22Rv1 (cell line): ENCODE measurements around the gene DMBT1.

ENCODE experiments used
- H3K27ac ChIP-seq: fragments of 450-650 bp; 2 replicates; pipeline ENCODE4 v1.5.1; 2017
- CTCF ChIP-seq: fragments of 450-650 bp; IDR thresholded peaks from 2 replicates; pipeline ENCODE4 v1.5.1; 2017; ENCODE audit warnings: mild to moderate bottlenecking
- ZFX ChIP-seq: fragments of 450-650 bp; IDR thresholded peaks from 2 replicates; pipeline ENCODE4 v1.6.1; 2017; ENCODE audit warnings: antibody characterized with exemption, borderline replicate concordance

The DMBT1 gene

GRCh38 chr10:122560279-122560804 lies at the start of gene DMBT1:
Gene DMBT1, plus strand, starts transcription at chr10:122560754. Its CDS starts 17 bp downstream, at chr10:122560771.
- TF ChIP-seq CTCF (no peak), ZFX (no peak)
- H3K27ac ChIP-seq = no peak within 1 kb of the TSS

- H3K27ac ChIP-seq = no peak overlapping the region
- no peak for TF ChIP-seq ZFX
- TF ChIP-seq CTCF = no peak
Observed at GRCh38 chr10:122513053-122513452, 47.5 kb upstream of the DMBT1 start.

GRCh38 chr10:122514045-122514840 lies 46.3 kb upstream of the DMBT1 start:
- H3K27ac ChIP-seq = no peak overlapping the region
- TF ChIP-seq CTCF (no peak), ZFX (no peak)

GRCh38 chr10:122515022-122515424 lies 45.5 kb upstream of the DMBT1 start:
- H3K27ac ChIP-seq = no peak overlapping the region
- TF ChIP-seq ZFX (no peak), CTCF (no peak)

GRCh38 chr10:122515588-122516231 lies 44.8 kb upstream of the DMBT1 start:
- TF ChIP-seq ZFX = no peak
- TF ChIP-seq CTCF = no peak
- no peak overlapping the region for H3K27ac ChIP-seq

GRCh38 chr10:122516734-122517133 lies 43.8 kb upstream of the DMBT1 start:
- H3K27ac ChIP-seq = no peak overlapping the region

More at GRCh38 chr10:122516734-122517133, 43.8 kb upstream of the DMBT1 start:
- no peak for TF ChIP-seq CTCF
